Muscle layer of duodenum (tissue), 2 donors: ENCODE results near the gene HOXB2.
A peak's percentile ranks its signal among the peaks of the same experiment; 100 is the strongest.
"Not testable (repeated sequence)": the region's sequence is repeated elsewhere in the genome, so short reads cannot be mapped to it uniquely, and the experiment has no call there.

Experiments used
- H3K27ac ChIP-seq: one replicate; pipeline ENCODE4 v1.7.0; 2013; ENCODE audit warnings: mild to moderate bottlenecking, low read length
- H3K27me3 ChIP-seq: one replicate; pipeline ENCODE4 v1.7.0; 2013; ENCODE audit warnings: low read depth, mild to moderate bottlenecking, control low read depth, low read length
- H3K36me3 ChIP-seq, 2 donors: one replicate each; pipeline ENCODE4 v1.7.0; 2013; ENCODE audit warnings: low read length in 2 of 2, control low read depth in 1 of 2, mild to moderate bottlenecking in 1 of 2; ENCODE audit not compliant: insufficient read depth in 2 of 2, control insufficient read depth in 1 of 2
- H3K4me1 ChIP-seq, 2 donors: one replicate each; pipeline ENCODE4 v1.7.0; 2013; ENCODE audit warnings: low read length in 2 of 2, mild to moderate bottlenecking in 2 of 2, control low read depth in 1 of 2, moderate library complexity in 1 of 2; ENCODE audit not compliant: insufficient read depth in 2 of 2, control insufficient read depth in 1 of 2
- H3K4me3 ChIP-seq, 2 donors: one replicate each; pipeline ENCODE4 v1.7.0; 2013; ENCODE audit warnings: low read length in 2 of 2, low read depth in 1 of 2, mild to moderate bottlenecking in 1 of 2
- H3K9me3 ChIP-seq, 2 donors: one replicate each; pipeline ENCODE4 v1.7.0; 2013; ENCODE audit warnings: low read length in 2 of 2, control low read depth in 1 of 2, mild to moderate bottlenecking in 1 of 2; ENCODE audit not compliant: control insufficient read depth in 1 of 2
- donor health status: healthy.

Gene HOXB2

GRCh38 chr17:48542114-48542656 is 2.7 kb downstream of the HOXB2 start:
- Histone ChIP-seq H3K4me3 (peak overlapping the region; percentile 68 to 86), H3K9me3 (no peaks in the 10 kb centered on the region), H3K4me1 (peaks cover 13 to 33% of the 10 kb centered on the region in 2 donors), H3K27me3 (peaks cover 4% of the 10 kb centered on the region), H3K36me3 (no peaks in the 10 kb centered on the region), H3K27ac (peak overlapping the region; percentile 84)

GRCh38 chr17:48541577-48542113 is 3.3 kb downstream of the HOXB2 start:
- peak overlapping the region; percentile 68 to 86 for H3K4me3 ChIP-seq
- H3K4me1 ChIP-seq = peaks cover 13 to 28% of the 10 kb centered on the region in 2 donors
- peak overlapping the region; percentile 97 for H3K27ac ChIP-seq
- peaks cover 4% of the 10 kb centered on the region for H3K27me3 ChIP-seq
- no peaks in the 10 kb centered on the region for H3K36me3 ChIP-seq
- no peaks in the 10 kb centered on the region for H3K9me3 ChIP-seq

GRCh38 chr17:48541036-48541576 is 3.8 kb downstream of the HOXB2 start:
- Histone ChIP-seq H3K4me1 (peaks cover 13 to 23% of the 10 kb centered on the region in 2 donors), H3K27me3 (peaks cover 4% of the 10 kb centered on the region), H3K9me3 (no peaks in the 10 kb centered on the region), H3K27ac (peak overlapping the region; percentile 97), H3K4me3 (peak overlapping the region; percentile 65 to 86), H3K36me3 (no peaks in the 10 kb centered on the region)

GRCh38 chr17:48540213-48540612 is 4.7 kb downstream of the HOXB2 start:
- H3K27ac ChIP-seq = peak overlapping the region; percentile 97
- H3K36me3 ChIP-seq = no peaks in the 10 kb centered on the region
- H3K9me3 ChIP-seq = no peaks in the 10 kb centered on the region
- H3K4me1 ChIP-seq = peaks cover 7 to 14% of the 10 kb centered on the region in 2 donors
- peaks cover 1% of the 10 kb centered on the region for H3K27me3 ChIP-seq
- no peak overlapping the region for H3K4me3 ChIP-seq

GRCh38 chr17:48539177-48539576 is 5.7 kb downstream of the HOXB2 start:
- Histone ChIP-seq H3K27ac (peak overlapping the region; percentile 46), H3K4me3 (no peak overlapping the region), H3K36me3 (no peaks in the 10 kb centered on the region), H3K4me1 (peaks cover 5 to 10% of the 10 kb centered on the region in 2 donors), H3K9me3 (no peaks in the 10 kb centered on the region), H3K27me3 (no peaks in the 10 kb centered on the region)

- Histone ChIP-seq H3K27me3 (no peaks in the 10 kb centered on the region), H3K27ac (no peak overlapping the region), H3K9me3 (no peaks in the 10 kb centered on the region), H3K4me3 (no peak overlapping the region), H3K36me3 (no peaks in the 10 kb centered on the region), H3K4me1 (peaks cover 5 to 16% of the 10 kb centered on the region in 2 donors)
These were observed 7.6 kb downstream of the HOXB2 start for GRCh38 chr17:48537316-48537715.

- not testable (repeated sequence) for H3K36me3 ChIP-seq, H3K27me3 ChIP-seq, H3K4me3 ChIP-seq, H3K27ac ChIP-seq, H3K9me3 ChIP-seq
- peaks cover 1 to 15% of the 10 kb centered on the region in 2 donors for H3K4me1 ChIP-seq
These were observed 8.9 kb downstream of the HOXB2 start for GRCh38 chr17:48535793-48536559.

GRCh38 chr17:48532261-48532660 is 12.6 kb downstream of the HOXB2 start:
- no peak overlapping the region for H3K4me3 ChIP-seq
- H3K9me3 ChIP-seq = no peaks in the 10 kb centered on the region
- no peaks in the 10 kb centered on the region for H3K27me3 ChIP-seq

GRCh38 chr17:48530887-48531272 is 14.0 kb downstream of the HOXB2 start, which contains the start of gene HOXB1:
TSS of gene HOXB1 (minus strand) at chr17:48531011. CDS start at chr17:48530904, 107 bp downstream.
- no peak within 1 kb of the TSS for H3K4me3 ChIP-seq
- H3K36me3 ChIP-seq = no peaks in the 10 kb centered on the region
- H3K27me3 ChIP-seq = no peaks in the 10 kb centered on the region
- peaks cover 0 to 6% of the 10 kb centered on the region in 2 donors for H3K4me1 ChIP-seq
- H3K27ac ChIP-seq = no peak within 1 kb of the TSS
- H3K9me3 ChIP-seq = no peaks in the 10 kb centered on the region

More at GRCh38 chr17:48532261-48532660, 12.6 kb downstream of the HOXB2 start:
- Histone ChIP-seq H3K4me1 (peaks cover 0 to 6% of the 10 kb centered on the region in 2 donors), H3K36me3 (no peaks in the 10 kb centered on the region), H3K27ac (no peak overlapping the region)

- no peaks in the 10 kb centered on the region for H3K36me3 ChIP-seq
- no peaks in the 10 kb centered on the region for H3K27me3 ChIP-seq
- H3K9me3 ChIP-seq = no peaks in the 10 kb centered on the region
- H3K27ac ChIP-seq = no peak overlapping the region
- H3K4me1 ChIP-seq = peaks cover 0 to 6% of the 10 kb centered on the region in 2 donors
- no peak overlapping the region for H3K4me3 ChIP-seq
These were observed 14.6 kb downstream of the HOXB2 start for GRCh38 chr17:48530208-48530886.

GRCh38 chr17:48529683-48530009 is 15.3 kb downstream of the HOXB2 start:
- H3K36me3 ChIP-seq = no peaks in the 10 kb centered on the region
- no peak overlapping the region for H3K27ac ChIP-seq
- no peak overlapping the region for H3K4me3 ChIP-seq
- H3K9me3 ChIP-seq = no peaks in the 10 kb centered on the region
- peaks cover 0 to 6% of the 10 kb centered on the region in 2 donors for H3K4me1 ChIP-seq
- H3K27me3 ChIP-seq = no peaks in the 10 kb centered on the region
